Smooth muscle cell (in vitro differentiated cells): Measurements from ENCODE around the gene VAC14. TPM values are rescaled to one million over a fixed set of nuclear protein-coding genes. Genes with fewer than 3 reads are reported as not detected.

ENCODE experiments used
- DNase-seq: peaks from one replicate; lab custom pipeline; 2025; ENCODE audit not compliant: unreplicated experiment; lab: John Stamatoyannopoulos, UW
- H2AFZ ChIP-seq: fragments of 200-600 bp; sonication (generic); 2 replicates; pipeline ENCODE4 v1.6.0; 2016; ENCODE audit warnings: antibody characterized with exemption, low read depth, mild to moderate bottlenecking
- H3F3A ChIP-seq: fragments of 200-600 bp; sonication (generic); 2 replicates; pipeline ENCODE4 v1.6.0; 2017; ENCODE audit warnings: antibody characterized with exemption, low read depth
- H3K27ac ChIP-seq: fragments of 200-600 bp; sonication (generic); 2 replicates; pipeline ENCODE4 v1.5.1; 2016; ENCODE audit warnings: low read depth, mild to moderate bottlenecking
- H3K27me3 ChIP-seq: fragments of 200-600 bp; sonication (generic); 2 replicates; pipeline ENCODE4 v1.6.1; 2016; ENCODE audit warnings: low read depth, mild to moderate bottlenecking
- H3K36me3 ChIP-seq: fragments of 200-600 bp; sonication (generic); 2 replicates; pipeline ENCODE4 v1.5.1; 2016; ENCODE audit warnings: low read depth
- H3K4me1 ChIP-seq: fragments of 200-600 bp; sonication (generic); 2 replicates; pipeline ENCODE4 v1.5.1; 2016; ENCODE audit warnings: low read depth
- H3K4me2 ChIP-seq: fragments of 200-600 bp; sonication (generic); 2 replicates; pipeline ENCODE4 v1.6.0; 2016; ENCODE audit warnings: mild to moderate bottlenecking
- H3K4me3 ChIP-seq: fragments of 200-600 bp; sonication (generic); 2 replicates; pipeline ENCODE4 v1.5.1; 2016; ENCODE audit warnings: mild to moderate bottlenecking
- H3K79me2 ChIP-seq: fragments of 200-600 bp; sonication (generic); 2 replicates; pipeline ENCODE4 v1.6.0; 2016; ENCODE audit warnings: low read depth, mild to moderate bottlenecking
- H3K9ac ChIP-seq: fragments of 200-600 bp; sonication (generic); 2 replicates; pipeline ENCODE4 v1.6.0; 2016; ENCODE audit warnings: low read depth
- H3K9me3 ChIP-seq: fragments of 200-600 bp; sonication (generic); replicated peaks from 2 replicates; pipeline ENCODE4 v1.5.1; 2016; ENCODE audit warnings: low read depth
- H4K20me1 ChIP-seq: fragments of 200-600 bp; sonication (generic); 2 replicates; pipeline ENCODE4 v1.6.0; 2016; ENCODE audit warnings: low read depth
- CTCF ChIP-seq: fragments of 200-600 bp; sonication (generic); IDR thresholded peaks from 2 replicates; pipeline ENCODE4 v1.5.1; 2017; ENCODE audit warnings: borderline replicate concordance, mild to moderate bottlenecking, antibody characterized with exemption; ENCODE audit not compliant: insufficient read depth, poor library complexity, severe bottlenecking
- WGBS: methylation state at CpG from one replicate; pipeline ENCODE4 v1.1.7; 2016; ENCODE audit warnings: low lambda C conversion rate; 5-methylcytosine and 5-hydroxymethylcytosine counted together
- polyA plus RNA-seq: library from polyadenylated mRNA; unstranded; fragments of >200 nt; fragmentation: Nextera tagmentation; extraction: Ambion mirVana; gene quantifications from 2 replicates; pipeline ENCODE4 v1.2.1, GENCODE V29; 2016
- total RNA-seq: library from RNA; depleted of rRNA; stranded (reverse); fragments of >200 nt; gene quantifications from 2 replicates; pipeline ENCODE4 v1.2.3, GENCODE V29; 2014

Gene VAC14
- total and polyA plus RNA-seq, 2 experiments from 2014 or later: 27.9 to 52.3 TPM

GRCh38 chr16:70789595-70790447 lies 11.1 kb downstream of the VAC14 start:
- H4K20me1 ChIP-seq: peaks cover 89% of the 10 kb centered on the region
- no peaks in the 10 kb centered on the region for H3F3A ChIP-seq
- 90% methylated on average over 16 of the region's 16 CpGs for WGBS
- H3K4me1 ChIP-seq: no peaks in the 10 kb centered on the region
- H3K9ac ChIP-seq: no peak overlapping the region
- DNase-seq: no peak
- H3K27ac ChIP-seq: no peak overlapping the region
- H3K79me2 ChIP-seq: peaks cover 24% of the 10 kb centered on the region
- no peak overlapping the region for H3K4me2 ChIP-seq
- no peaks in the 10 kb centered on the region for H3K9me3 ChIP-seq
- H3K27me3 ChIP-seq: no peaks in the 10 kb centered on the region
- no peak for TF ChIP-seq CTCF
- H3K4me3 ChIP-seq: no peak overlapping the region
- no peak overlapping the region for H2AFZ ChIP-seq
- H3K36me3 ChIP-seq: no peaks in the 10 kb centered on the region

- Histone ChIP-seq H3K4me3 (no peak overlapping the region), H3K27ac (no peak overlapping the region), H3K27me3 (no peaks in the 10 kb centered on the region), H3K4me1 (no peaks in the 10 kb centered on the region), H3K36me3 (no peaks in the 10 kb centered on the region), H3K79me2 (peaks cover 16% of the 10 kb centered on the region), H3K9me3 (no peaks in the 10 kb centered on the region), H4K20me1 (peaks cover 82% of the 10 kb centered on the region), H3K9ac (no peak overlapping the region), H2AFZ (no peak overlapping the region), H3K4me2 (no peak overlapping the region), H3F3A (no peaks in the 10 kb centered on the region)
- no peak for DNase-seq
- WGBS: 95% methylated on average over 18 of the region's 18 CpGs
- TF ChIP-seq CTCF: no peak
These were observed 12.0 kb downstream of the VAC14 start for GRCh38 chr16:70788668-70789594.

GRCh38 chr16:70786020-70786755 lies 14.8 kb downstream of the VAC14 start:
- no peaks in the 10 kb centered on the region for H3F3A ChIP-seq
- H3K4me3 ChIP-seq: no peak overlapping the region
- DNase-seq: no peak
- no peak overlapping the region for H3K9ac ChIP-seq
- no peak for TF ChIP-seq CTCF
- 96% methylated on average over 19 of the region's 19 CpGs for WGBS
- no peaks in the 10 kb centered on the region for H3K9me3 ChIP-seq
- no peaks in the 10 kb centered on the region for H3K79me2 ChIP-seq
- H3K36me3 ChIP-seq: no peaks in the 10 kb centered on the region
- H2AFZ ChIP-seq: no peak overlapping the region
- H3K27me3 ChIP-seq: no peaks in the 10 kb centered on the region
- no peak overlapping the region for H3K27ac ChIP-seq
- peaks cover 54% of the 10 kb centered on the region for H4K20me1 ChIP-seq
- no peaks in the 10 kb centered on the region for H3K4me1 ChIP-seq
- no peak overlapping the region for H3K4me2 ChIP-seq
